GM10266 (cell line): ENCODE data around the gene HEATR5B.
"Not testable (repeated sequence)": the region's sequence is repeated elsewhere in the genome, so short reads cannot be mapped to it uniquely, and the experiment has no call there.

ENCODE experiments used
- DNase-seq: peaks from one replicate; pipeline ENCODE4 v3.0.0; 2012; ENCODE audit errors: extremely low spot score
- CTCF ChIP-seq: IDR thresholded peaks from 2 replicates; pipeline ENCODE4 v1.5.1; 2012; ENCODE audit warnings: mild to moderate bottlenecking, low read depth; ENCODE audit not compliant: control insufficient read depth, insufficient read depth; ENCODE audit errors: missing control alignments

The HEATR5B gene

GRCh38 chr2:36960005-36960675 lies 124.0 kb downstream of the HEATR5B start:
- DNase-seq = no peak
- no peak for TF ChIP-seq CTCF

- DNase-seq = no peak
- TF ChIP-seq CTCF = no peak
Observed at GRCh38 chr2:36954977-36955607, 129.1 kb downstream of the HEATR5B start.

GRCh38 chr2:36952748-36953197 lies 131.4 kb downstream of the HEATR5B start:
- TF ChIP-seq CTCF = no peak
- DNase-seq = no peak

- no peak for DNase-seq
- no peak for TF ChIP-seq CTCF
Observed at GRCh38 chr2:36951574-36951973, 132.6 kb downstream of the HEATR5B start.

- no peak for DNase-seq
- no peak for TF ChIP-seq CTCF
Observed at GRCh38 chr2:36951027-36951518, 133.1 kb downstream of the HEATR5B start.

- no peak for TF ChIP-seq CTCF
- no peak for DNase-seq
Observed at GRCh38 chr2:36949845-36950244, 134.3 kb downstream of the HEATR5B start.

GRCh38 chr2:36945240-36945639 lies 138.9 kb downstream of the HEATR5B start:
- not testable (repeated sequence) for DNase-seq
